ENCODE measurements around the gene NF2. TPM values are rescaled to one million over a fixed set of nuclear protein-coding genes. Genes with fewer than 3 reads are reported as not detected.
A peak's percentile ranks its signal among the peaks of the same experiment; 100 is the strongest.

NF2 gene
- total RNA-seq, 1 donor from 2014 or later = 38.5 TPM

GRCh38 chr22:29732883-29733282 lies 129.4 kb downstream of the NF2 start:
- peaks cover 35% of the 10 kb centered on the region for H3K36me3 ChIP-seq
- peaks cover 8% of the 10 kb centered on the region for H3K4me1 ChIP-seq
- no peaks in the 10 kb centered on the region for H3K9me3 ChIP-seq (replicated peaks)
- no peak for DNase-seq
- TF ChIP-seq, protein P1, sequence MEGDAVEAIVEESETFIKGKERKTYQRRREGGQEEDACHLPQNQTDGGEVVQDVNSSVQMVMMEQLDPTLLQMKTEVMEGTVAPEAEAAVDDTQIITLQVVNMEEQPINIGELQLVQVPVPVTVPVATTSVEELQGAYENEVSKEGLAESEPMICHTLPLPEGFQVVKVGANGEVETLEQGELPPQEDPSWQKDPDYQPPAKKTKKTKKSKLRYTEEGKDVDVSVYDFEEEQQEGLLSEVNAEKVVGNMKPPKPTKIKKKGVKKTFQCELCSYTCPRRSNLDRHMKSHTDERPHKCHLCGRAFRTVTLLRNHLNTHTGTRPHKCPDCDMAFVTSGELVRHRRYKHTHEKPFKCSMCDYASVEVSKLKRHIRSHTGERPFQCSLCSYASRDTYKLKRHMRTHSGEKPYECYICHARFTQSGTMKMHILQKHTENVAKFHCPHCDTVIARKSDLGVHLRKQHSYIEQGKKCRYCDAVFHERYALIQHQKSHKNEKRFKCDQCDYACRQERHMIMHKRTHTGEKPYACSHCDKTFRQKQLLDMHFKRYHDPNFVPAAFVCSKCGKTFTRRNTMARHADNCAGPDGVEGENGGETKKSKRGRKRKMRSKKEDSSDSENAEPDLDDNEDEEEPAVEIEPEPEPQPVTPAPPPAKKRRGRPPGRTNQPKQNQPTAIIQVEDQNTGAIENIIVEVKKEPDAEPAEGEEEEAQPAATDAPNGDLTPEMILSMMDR (IDR thresholded peaks at IDR 0.05; ENCODE audit: borderline replicate concordance) = no peak
- no peak overlapping the region for H3K27ac ChIP-seq (replicated peaks)
- no peak overlapping the region for H3K4me3 ChIP-seq
- no peaks in the 10 kb centered on the region for H3K27me3 ChIP-seq (ENCODE audit: low read depth)
- intact Hi-C loops (cut with micrococcal nuclease) = no loop called here

DNA sequence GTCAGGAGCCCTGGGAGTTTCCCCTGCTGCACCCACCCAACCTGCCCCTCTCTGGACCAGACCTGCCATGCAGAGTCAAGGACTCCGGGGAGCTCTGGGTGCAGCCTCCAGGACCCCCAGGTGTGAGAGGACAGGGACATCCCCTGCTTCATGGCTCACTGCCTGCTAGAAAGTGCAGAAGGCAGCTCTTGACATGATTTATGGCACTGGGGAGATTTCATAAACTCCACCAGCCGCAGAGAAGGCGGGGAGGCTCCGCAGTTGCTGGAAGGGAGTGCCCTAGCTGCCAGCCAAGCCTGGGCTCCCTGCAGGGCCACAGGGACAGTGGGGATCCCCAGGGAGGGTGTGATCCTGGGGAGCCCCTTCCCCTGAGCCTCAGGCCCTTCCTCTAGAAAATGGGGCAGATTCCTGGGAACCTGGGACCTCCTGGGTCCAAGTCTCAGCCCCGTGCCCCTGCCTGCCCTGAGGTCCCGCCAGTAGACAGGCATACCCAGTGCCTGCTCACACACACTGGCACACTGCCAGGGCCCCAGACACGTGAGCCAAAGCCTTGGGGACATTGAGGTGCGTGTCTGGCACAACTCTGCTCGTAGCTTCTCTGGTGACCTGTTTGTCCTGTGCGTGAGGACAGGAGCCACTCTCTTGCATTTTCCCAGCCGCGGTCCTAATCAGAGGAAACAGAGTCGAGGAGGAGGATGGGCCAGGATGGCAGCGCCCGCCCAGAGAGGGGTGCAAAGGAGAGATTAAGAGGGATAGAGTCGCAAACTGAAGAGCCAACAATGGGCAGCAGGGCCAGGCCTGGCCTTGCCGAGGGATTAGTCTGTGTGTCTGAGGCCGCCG lies 130.1 kb downstream of the NF2 start:
- no peaks in the 10 kb centered on the region for H3K27me3 ChIP-seq (ENCODE audit: low read depth)
- intact Hi-C loops (cut with micrococcal nuclease) = no loop called here
- TF ChIP-seq, protein P1 (IDR thresholded peaks at IDR 0.05; ENCODE audit: borderline replicate concordance) = no peak
- no peak overlapping the region for H3K27ac ChIP-seq (replicated peaks)
- H3K4me3 ChIP-seq = no peak overlapping the region
- H3K4me1 ChIP-seq = peaks cover 8% of the 10 kb centered on the region
- H3K36me3 ChIP-seq = peaks cover 35% of the 10 kb centered on the region
- DNase-seq = peak; percentile 28
- H3K9me3 ChIP-seq (replicated peaks) = no peaks in the 10 kb centered on the region

DNA sequence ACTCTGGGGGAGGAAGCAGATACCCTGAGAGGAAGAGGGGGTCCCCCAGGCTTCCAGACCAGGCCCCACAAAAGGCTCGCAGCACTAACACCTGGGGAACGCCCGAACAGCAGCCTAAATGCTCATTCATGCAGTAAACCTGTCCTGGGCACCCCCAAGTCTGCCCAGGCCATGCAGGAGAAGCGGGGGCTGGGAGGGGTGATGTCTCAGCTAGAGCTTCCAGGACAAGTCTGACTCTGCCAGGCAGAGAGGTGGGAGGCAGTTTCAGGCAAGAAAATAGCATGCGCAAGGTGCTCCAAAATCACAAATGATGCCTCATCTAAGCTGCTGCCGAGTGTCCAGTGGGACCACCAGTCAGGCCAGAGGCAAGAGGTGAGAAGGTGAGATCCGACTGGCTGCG lies 131.0 kb downstream of the NF2 start:
- TF ChIP-seq, protein P1 (IDR thresholded peaks at IDR 0.05; ENCODE audit: borderline replicate concordance) = no peak
- DNase-seq = no peak
- H3K27me3 ChIP-seq (ENCODE audit: low read depth) = no peaks in the 10 kb centered on the region
- H3K4me1 ChIP-seq = peaks cover 8% of the 10 kb centered on the region
- H3K27ac ChIP-seq (replicated peaks) = no peak overlapping the region
- H3K4me3 ChIP-seq = no peak overlapping the region
- no peaks in the 10 kb centered on the region for H3K9me3 ChIP-seq (replicated peaks)
- H3K36me3 ChIP-seq = peaks cover 40% of the 10 kb centered on the region
- intact Hi-C loops (cut with micrococcal nuclease) = no loop called here

- Histone ChIP-seq H3K27me3 (ENCODE audit: low read depth) (no peaks in the 10 kb centered on the region), H3K9me3 (replicated peaks) (no peaks in the 10 kb centered on the region), H3K4me3 (no peak overlapping the region), H3K36me3 (peaks cover 45% of the 10 kb centered on the region), H3K4me1 (peaks cover 8% of the 10 kb centered on the region), H3K27ac (replicated peaks) (no peak overlapping the region)
- intact Hi-C loops (cut with micrococcal nuclease) = no loop called here
- TF ChIP-seq, protein P1 (IDR thresholded peaks at IDR 0.05; ENCODE audit: borderline replicate concordance) = no peak
- no peak for DNase-seq
These were observed 131.4 kb downstream of the NF2 start for GRCh38 chr22:29734838-29735237.

GRCh38 chr22:29735416-29735815 lies 132.0 kb downstream of the NF2 start:
- peaks cover 47% of the 10 kb centered on the region for H3K36me3 ChIP-seq
- H3K27me3 ChIP-seq (ENCODE audit: low read depth) = no peaks in the 10 kb centered on the region
- peaks cover 8% of the 10 kb centered on the region for H3K4me1 ChIP-seq
- H3K27ac ChIP-seq (replicated peaks) = no peak overlapping the region
- H3K4me3 ChIP-seq = no peak overlapping the region
- no peak for DNase-seq
- no peaks in the 10 kb centered on the region for H3K9me3 ChIP-seq (replicated peaks)
- TF ChIP-seq, protein P1 (IDR thresholded peaks at IDR 0.05; ENCODE audit: borderline replicate concordance) = no peak
- intact Hi-C loops (cut with micrococcal nuclease) = no loop called here

All from left ventricle myocardium inferior (tissue), 1 donor.